NB4 (cell line): ENCODE results near the gene BAZ2A.

Experiments used
- DNase-seq: peaks from one replicate; pipeline ENCODE4 v3.0.0; 2010; ENCODE audit warnings: low read depth
- H3K4me3 ChIP-seq: one replicate; pipeline ENCODE4 v1.5.1; 2011; ENCODE audit warnings: mild to moderate bottlenecking, low read depth, low read length, moderate library complexity
- CTCF ChIP-seq: IDR thresholded peaks from one replicate; pipeline ENCODE4 v1.5.1; 2012; ENCODE audit warnings: low read depth, low read length
- MAX ChIP-seq: IDR thresholded peaks from 2 replicates; pipeline ENCODE4 v1.6.1; 2011; ENCODE audit warnings: low read depth, low read length
- MYC ChIP-seq: IDR thresholded peaks from 2 replicates; pipeline ENCODE4 v1.6.1; 2011; ENCODE audit warnings: low read depth, low read length
- POLR2A ChIP-seq: IDR thresholded peaks from 2 replicates; pipeline ENCODE4 v1.6.1; 2011; ENCODE audit warnings: mild to moderate bottlenecking; ENCODE audit not compliant: insufficient read length; ENCODE audit errors: extremely low read depth

The BAZ2A gene

GRCh38 chr12:56633468-56634241, 3.5 kb upstream of the BAZ2A start:
- H3K4me3 ChIP-seq, result peak overlapping the region; percentile 72
- DNase-seq, result no peak
- TF ChIP-seq MYC (no peak), CTCF (no peak)

GRCh38 chr12:56632701-56633467, 2.8 kb upstream of the BAZ2A start:
- peak; percentile 46 for DNase-seq
- H3K4me3 ChIP-seq, result peak overlapping the region; percentile 21

GRCh38 chr12:56631790-56632700, 1.9 kb upstream of the BAZ2A start:
- TF ChIP-seq MAX, result 0 out of 2 replicates have a peak, but pooled peaks have one; percentile 11
- TF ChIP-seq POLR2A, result no peak
- no peak for TF ChIP-seq CTCF
- TF ChIP-seq MYC, result 0 out of 2 replicates have a peak, but pooled peaks have one; percentile 9
- H3K4me3 ChIP-seq, result peak overlapping the region; percentile 21
- peak; percentile 81 for DNase-seq

More at GRCh38 chr12:56632701-56633467, 2.8 kb upstream of the BAZ2A start:
- TF ChIP-seq MAX (no peak), MYC (no peak), CTCF (no peak), POLR2A (no peak)

- peak overlapping the region; percentile 91 for H3K4me3 ChIP-seq
- DNase-seq, result peak; percentile 61
- no peak for TF ChIP-seq POLR2A
- 0 out of 2 replicates have a peak, but pooled peaks have one; percentile 32 for TF ChIP-seq MYC
- TF ChIP-seq MAX, result no peak
- TF ChIP-seq CTCF, result no peak
Measured at GRCh38 chr12:56629459-56630179, 507 bp downstream of the BAZ2A start.

- peak; percentile 73 for DNase-seq
- peak overlapping the region; percentile 91 for H3K4me3 ChIP-seq
- peak; percentile 76 for TF ChIP-seq MAX
- peak; percentile 64; the same call in 1 of the 2 replicates for TF ChIP-seq MYC
- TF ChIP-seq CTCF, result no peak
- TF ChIP-seq POLR2A, result no peak
Measured at GRCh38 chr12:56628671-56629458, 1.3 kb downstream of the BAZ2A start.
